Embryonic facial prominence (tissue), 1 donor: ENCODE data around the gene PLAC1.

Experiments used
- DNase-seq: peaks from one replicate; pipeline ENCODE4 v3.0.0-alpha.2; 2016; ENCODE audit errors: extremely low spot score

PLAC1 gene, protein sequence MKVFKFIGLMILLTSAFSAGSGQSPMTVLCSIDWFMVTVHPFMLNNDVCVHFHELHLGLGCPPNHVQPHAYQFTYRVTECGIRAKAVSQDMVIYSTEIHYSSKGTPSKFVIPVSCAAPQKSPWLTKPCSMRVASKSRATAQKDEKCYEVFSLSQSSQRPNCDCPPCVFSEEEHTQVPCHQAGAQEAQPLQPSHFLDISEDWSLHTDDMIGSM

DNA sequence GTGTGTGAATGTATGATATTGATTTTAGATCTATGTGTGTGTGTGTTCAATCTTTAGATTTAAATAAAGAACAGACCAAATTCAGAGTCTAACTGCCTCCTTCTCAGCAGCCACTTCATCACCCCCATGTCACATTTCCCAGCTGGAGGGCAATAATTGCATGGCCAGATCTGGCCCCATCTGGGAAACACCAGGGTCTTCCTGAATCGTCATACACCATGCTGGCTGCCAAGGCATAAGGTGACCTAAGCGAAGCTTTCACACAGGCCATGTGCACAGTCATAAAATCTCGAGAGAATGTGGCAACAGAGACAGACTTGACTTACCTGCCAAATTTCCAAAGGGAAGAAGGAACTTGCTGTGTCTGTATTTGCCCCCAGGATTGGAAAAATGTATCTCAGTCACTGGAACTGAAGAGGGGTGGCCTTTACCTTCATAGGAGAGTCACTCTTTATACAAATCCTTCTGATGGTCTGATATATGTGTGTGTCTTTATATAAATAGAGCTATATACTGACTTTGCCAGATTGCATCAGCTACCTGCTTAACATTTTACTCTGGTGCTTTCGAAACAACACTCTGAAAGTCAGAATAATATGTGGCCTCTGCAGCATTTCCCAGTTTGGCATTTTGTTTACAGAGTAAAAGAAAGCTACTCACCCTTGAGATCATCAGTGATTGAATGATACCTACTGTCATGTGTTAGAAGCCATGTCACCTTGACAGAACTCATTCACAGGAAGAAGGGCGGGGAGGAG is at the start of gene PLAC1:
TSS of gene PLAC1 (minus strand) at position 470 of the 758 bp plus-strand sequence. CDS start 91,789 bp downstream, outside the sequence.
- DNase-seq, result no peak

DNA sequence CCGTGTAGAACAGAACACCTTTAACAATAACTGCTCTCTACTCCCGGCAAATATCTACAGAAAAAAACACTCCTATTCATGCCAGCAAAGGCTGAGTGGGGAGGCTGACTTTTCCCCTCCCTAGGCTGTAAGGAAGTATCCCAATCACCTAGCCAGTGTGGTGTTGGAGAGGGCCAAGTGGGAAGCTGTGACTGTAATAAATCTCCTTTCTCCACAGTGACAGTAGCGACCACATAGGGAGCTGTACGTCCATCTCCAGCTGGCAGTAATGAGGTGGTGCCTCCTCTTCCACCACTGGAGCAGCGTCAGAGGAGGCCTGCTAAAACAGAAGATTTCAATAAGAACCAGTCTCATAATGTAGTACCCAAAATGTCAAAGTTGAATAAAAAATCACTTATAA is 47.9 kb upstream of the PLAC1 start:
- no peak for DNase-seq

DNA sequence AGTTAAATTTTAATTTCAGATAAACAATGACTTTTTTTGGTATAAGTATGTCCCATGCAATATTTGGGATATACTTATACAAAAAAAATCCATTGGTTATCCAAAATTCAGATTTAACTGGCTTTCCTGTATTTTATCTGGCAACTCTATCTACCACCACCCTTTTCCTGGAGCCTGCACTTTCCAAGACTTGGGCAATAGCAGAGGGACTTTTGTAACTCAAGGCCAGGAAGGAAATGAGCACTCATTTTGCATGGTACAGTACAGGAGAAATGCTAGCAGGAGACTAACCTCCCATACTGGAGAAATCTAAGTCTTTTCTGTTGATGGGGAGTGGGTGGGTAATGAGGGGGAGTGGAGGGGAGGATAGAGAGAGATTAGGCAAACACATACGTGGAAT is 37.7 kb upstream of the PLAC1 start:
- DNase-seq, result no peak

DNA sequence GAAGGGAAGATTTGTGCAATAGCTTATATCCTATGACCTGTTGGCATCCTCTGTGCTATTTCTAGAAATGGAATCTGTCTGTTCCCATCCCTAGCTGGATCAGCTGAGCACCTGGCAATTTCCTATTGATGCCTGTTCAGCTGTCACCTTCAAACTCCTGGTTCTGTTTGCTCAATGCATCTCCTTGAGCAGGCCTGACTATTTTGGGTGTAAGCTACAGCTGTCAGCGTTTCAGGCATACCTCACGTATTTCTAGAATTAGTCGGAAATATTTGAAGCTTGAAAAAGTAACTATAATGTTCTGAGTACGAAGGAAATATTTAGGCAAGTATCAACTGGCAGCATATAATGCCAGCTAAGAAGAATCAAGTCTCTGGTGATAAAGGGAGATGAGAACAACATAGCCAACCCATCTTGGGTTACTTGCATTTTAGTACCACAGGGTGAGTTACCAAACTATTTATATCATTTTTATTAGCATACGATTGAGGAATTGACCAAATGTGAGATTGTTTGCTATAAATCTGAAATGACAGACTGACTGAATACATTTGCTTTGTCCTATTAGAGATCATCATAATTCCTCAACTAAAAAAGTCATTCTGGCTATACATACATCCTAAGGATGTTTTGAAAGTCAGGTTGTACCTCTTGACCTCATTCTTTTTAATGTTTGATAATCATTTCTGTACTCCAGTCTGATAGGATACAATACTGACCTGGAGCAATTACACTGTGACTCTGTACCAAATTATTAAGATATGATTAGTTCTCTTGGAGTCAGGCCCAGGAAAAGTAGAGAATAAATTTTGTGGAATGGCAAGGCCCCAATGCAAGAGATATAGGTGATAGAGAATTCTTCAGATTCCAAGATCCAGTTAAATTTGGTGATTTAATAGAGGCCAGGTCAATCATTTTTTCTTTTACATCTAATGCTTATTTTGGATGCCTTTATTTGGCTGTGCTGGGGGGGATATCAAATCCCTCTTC is 36.4 kb upstream of the PLAC1 start:
- no peak for DNase-seq

DNA sequence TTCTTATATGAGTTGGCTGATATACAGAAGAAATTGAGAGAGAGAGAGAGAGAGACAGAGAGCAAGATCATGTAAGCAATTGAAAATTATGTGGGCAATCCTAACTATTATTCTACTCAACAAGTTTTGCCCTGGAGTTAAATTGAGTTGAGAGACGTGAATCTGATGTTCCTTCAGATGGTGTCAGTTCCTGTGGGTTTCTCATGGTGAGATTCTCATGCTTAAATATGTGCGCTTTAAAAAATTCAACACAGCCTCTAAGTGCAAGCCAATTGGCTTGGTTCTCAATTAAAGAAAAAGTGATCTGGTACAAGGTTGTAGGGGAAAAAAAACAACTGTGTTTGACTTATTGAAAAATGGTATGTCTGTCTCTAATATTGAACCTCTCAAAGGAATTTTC is 35.4 kb upstream of the PLAC1 start:
- DNase-seq, result no peak

DNA sequence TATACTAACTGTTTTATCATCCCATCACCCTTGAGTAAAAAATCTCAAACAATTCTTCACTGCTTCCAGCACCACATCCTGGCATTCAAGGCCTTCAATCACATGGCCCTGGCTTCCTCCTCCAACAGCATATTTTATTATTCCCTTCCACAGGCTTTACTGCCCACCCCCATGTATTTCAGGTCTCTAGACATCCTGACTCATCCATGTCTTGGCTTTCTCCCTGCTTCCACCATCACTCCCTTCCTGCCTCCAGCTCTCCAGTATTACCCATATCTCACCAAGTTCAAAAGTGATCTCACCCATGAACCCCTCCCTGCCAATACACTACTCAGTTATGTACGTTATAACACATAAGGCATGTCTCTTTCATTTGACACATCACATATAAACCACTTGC is 34.7 kb upstream of the PLAC1 start:
- no peak for DNase-seq

DNA sequence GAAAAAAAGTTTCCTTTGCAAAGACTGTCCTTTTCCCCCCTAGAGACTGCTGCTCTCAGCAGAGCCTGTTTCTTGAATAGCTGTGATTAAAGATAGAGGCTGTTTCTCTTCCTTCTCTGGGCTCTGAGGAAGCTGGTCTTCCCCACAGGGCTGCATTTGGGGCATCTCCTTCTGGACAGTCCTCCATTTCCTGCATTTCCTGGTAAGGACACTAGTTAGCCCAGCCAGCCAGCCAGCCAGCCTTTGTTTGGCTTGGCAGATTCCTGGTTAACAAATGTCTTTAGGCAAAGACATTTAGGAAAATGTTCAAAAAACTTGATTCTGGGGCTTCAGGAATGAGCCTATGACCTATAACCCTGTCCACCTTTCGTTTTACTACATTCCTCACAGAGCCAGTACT is 34.0 kb upstream of the PLAC1 start:
- DNase-seq, result no peak

DNA sequence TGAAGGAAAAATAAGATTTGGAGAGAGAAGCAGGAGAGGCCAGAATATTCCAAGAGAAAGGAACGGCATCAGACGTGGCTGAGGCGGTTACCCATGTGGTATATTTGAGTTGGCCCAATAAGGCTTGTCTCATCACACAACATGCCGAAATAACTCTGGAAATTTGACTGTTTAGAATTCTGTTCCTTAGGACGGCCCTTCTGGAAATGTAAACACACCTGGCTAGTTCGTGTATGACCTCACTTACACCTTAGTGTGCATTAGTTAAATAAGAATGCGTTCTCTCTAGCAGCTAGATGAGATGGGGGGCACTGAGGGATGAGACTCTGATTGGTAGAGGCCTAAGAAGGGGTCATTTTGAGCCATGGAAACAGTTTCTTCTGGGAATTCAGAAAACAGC is 33.2 kb upstream of the PLAC1 start:
- DNase-seq, result no peak

DNA sequence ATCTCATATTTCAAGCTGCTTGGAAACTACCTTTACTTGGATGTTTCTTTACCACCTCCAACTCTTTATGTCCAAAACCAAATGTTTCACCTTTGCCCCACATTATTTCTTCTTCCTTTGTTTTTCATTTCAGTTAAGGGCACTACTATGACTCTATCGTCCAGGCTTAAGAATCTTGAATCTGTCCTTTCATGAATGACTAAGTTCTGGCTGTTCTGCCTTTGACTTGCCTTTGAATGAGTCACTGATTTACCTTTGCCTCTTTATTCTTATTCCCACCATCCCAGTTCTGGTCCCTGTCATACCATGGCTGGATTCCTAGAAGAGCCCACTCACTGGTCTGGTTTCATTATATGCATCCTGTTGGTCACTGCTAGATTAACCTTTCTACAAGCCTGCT is 30.6 kb upstream of the PLAC1 start:
- DNase-seq, result no peak

DNA sequence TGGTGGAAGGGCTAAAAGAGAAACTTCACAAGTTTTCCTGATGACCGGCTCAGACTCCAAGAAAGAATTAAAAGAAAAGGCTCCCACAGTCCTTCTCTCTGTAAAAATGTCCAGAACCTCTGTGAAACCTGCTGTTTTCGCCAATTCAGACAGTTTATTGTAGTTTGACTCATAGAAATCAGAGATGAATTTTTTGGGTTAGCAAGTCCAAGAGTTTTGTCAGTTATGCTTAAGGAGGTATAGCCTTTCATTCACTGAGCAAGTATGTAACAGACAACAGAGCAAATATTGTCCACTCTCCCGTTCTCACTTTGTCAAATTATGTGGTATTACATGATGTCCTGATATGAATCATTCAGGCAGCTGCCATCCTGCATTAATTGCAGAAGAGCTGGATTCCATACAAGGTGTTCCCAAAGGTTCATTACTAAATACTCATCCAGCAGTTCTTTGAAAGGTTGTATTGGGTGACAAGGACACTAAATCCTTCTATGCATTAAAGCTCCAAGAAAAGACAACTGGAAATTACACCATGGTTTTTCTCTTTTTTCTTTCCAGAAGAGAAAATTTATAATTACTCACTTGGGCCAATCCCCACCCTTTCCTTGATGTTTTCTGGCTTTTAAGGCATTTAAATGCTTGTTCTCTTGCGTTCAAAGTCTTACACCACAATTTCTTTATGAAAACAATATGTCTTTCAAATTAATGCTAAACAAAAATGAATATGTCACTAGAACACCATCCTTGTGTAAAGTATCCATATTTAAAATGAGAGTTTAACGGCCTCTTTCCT is 30.0 kb upstream of the PLAC1 start:
- DNase-seq, result no peak

DNA sequence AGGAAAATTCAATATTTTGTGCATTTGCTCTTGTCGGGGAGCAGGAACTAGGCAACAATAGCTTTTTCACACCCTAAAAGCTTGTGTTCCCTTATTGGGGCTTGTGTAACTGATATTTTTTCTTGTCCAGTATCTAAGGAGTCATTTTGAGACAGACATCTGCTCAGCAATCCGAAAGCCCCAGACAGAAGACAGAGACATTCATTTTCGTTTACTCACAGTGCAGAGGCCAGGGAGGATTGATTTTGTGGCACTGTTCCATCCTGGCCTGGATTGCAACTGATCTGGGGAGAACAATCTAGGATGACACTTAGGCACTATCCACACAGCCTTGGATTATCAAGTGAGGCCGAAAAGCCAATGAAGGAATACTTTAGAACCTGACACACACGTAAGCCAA is 27.4 kb upstream of the PLAC1 start:
- no peak for DNase-seq

DNA sequence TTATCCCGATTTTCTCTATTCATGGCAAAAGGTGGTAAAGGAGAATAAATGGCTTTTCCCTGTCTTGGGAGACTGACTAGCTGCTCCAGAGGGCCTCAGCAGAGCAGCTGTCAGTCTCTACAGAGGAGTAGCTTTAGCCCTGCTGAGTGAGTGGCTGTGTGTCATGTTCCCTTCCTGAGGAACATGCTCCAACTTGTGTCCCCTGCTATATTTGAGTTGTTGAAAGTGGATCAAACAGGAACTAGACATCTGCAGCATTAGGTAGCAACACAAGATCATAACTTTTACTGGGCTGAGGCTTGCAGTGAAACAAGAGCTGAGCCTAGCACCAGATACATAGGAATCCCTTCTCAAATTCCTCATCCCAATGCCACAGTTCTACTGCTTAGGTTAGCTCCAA is 26.7 kb upstream of the PLAC1 start:
- DNase-seq, result no peak

DNA sequence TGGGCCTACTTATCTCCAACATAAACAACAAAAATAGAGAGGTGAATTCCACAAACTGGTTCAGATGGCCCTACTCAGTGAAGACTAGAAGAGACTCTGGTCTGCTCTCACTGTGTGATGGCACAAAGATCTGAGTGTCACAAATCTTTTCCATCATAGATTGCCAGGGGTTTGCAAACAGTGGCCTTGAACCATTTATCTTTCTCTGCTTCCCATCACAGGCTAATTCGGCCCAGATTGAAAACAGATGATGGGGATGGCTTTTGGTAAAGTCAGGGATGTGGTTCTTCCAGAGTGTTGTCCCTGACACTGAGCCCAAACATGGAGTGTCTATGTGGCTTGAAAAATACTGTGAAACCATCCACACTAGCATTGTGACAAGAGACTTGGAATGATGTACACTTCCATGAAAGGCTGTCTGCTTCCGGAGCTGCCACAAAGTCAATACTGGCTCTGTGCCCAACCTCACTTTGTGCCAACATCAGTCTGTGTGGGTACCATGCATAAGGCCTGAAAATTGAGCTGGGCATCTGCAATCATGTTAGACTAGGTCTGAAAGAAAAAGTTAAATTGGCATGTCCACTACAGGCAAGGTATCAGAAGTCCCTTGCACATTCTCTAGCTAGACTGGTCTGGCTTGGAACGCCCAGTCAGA is 25.2 kb upstream of the PLAC1 start:
- DNase-seq, result no peak

DNA sequence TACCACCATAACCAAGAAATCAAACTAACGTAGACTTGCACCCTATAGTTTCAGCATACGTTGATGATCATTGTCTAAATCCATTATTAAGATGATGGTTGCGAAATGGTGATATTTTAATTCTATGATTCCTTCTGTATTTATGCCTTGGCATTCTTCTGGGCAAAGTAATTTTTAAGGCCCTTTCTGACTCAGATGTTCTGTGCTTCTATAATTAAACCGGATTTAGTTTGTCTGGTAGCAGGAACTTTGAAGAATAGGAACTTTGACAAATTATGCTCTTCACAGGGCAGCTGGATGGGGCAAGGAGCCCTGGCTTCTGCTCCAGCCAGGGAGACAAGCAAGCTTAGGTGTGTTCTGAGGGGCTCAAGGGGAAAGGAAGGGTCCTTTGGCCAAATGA is 23.8 kb upstream of the PLAC1 start:
- DNase-seq, result no peak

DNA sequence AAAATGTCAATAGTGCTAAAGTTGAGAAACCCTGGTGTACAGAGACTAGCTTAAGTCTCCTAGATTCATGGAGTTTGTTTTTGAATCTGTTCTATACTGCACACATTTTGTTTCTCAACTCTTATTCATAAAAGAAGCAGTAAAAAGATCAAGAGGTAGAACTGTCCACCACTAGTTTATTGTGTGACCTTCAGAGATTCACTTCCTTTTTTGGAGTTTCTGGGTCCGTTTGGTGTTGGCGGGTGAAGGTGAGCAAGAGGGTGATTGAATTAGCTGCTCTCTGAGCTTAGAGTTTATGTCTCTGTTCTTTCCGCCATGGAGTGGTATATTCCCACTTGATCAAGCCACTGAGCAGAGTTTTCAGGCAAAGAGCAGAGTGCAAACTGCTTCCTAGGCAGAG is 21.4 kb upstream of the PLAC1 start:
- no peak for DNase-seq

DNA sequence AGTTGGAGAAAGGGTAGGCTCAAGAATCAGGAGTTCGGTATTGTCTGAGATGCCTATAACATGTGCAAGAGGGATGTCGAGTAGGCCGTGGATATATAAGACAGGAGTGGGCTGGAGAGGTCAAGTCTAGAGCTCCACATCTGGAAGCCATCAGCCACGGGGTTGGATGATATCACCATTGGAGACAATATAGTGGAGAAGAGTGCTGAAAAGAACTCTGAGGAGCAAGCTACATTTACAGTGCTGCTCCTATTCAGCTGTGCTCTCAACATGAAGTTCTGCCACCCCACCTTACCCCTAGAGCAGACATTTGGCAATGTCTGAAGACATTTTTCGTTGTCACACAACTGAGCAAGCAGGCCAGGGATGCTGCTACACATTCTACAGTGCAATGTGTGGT is 20.9 kb upstream of the PLAC1 start:
- no peak for DNase-seq

DNA sequence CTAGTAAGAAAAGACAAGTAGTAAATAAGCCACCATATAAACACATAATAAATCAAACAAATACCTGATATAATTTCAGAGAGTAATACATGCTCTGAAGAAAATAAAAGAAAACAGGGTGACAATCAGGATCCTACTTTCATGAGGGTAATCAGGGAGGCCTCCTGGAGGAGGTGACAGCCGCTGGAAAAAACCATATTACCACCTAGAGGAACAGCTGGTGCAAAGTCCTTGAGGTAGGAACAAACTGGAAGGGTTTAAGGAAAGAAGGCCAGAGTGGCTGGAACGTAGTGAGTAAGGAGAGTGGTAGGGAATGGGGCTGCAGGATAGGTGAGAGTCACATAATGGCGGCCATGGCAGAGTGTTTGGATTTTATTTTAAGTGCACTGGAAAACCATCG is 19.1 kb upstream of the PLAC1 start:
- no peak for DNase-seq

DNA sequence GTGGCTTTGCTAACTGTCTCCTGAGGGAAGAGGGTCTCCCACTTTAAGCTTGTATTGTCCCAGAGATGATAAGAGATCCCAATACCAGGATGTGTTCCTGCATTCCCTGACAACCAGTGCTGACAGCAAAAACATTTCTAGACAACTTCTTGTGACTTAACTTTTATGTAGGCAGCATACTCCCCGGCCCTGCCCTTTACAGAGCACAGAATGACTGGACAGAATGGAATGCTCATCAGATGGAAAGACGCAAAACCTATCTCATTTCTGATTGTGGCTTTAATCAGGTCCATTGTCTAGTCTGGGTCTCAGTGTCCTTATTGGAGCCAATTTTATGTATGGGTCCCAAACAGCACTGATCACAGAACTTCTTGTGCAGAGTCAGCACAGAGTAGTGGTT is 18.2 kb upstream of the PLAC1 start:
- DNase-seq, result no peak

DNA sequence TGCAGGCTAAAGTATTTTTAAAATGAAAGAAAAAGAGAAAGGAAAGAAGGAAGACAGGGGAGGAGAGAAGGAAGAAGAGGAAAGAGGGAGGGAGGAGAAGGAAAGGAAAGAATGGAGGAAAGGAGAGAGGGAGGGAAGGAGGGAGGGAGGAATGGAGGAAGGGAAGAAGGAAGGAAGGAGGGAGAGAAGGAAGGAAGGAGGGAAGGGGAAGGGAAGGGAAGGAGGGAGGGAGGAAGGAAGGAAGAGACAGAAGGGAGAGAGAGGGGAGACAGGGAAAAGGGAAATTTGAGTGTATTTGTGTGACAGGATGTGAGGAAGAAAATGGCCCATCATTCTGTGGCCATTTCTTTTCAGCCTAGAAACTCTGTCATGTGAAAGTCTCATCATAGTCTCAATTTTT is 14.9 kb upstream of the PLAC1 start:
- no peak for DNase-seq

DNA sequence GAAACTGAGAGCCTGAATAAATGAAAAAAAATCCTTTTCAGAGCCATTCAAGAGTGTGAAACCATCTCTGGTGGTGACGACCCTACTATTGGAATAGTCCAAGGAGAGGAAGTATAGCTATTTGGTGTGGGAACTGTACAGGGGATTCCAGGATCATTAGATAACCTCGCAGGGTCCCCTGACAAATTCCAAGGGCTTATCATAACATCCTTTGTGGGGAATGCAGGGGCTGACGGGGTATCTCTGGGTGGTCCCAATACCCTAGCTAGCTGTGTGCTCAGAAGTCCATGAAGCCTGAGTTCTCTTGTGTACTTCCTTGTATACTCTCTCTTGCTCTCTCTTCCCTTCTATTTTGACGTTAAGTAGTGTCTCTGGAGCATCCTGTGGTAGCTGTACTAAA is 13.8 kb upstream of the PLAC1 start:
- no peak for DNase-seq

DNA sequence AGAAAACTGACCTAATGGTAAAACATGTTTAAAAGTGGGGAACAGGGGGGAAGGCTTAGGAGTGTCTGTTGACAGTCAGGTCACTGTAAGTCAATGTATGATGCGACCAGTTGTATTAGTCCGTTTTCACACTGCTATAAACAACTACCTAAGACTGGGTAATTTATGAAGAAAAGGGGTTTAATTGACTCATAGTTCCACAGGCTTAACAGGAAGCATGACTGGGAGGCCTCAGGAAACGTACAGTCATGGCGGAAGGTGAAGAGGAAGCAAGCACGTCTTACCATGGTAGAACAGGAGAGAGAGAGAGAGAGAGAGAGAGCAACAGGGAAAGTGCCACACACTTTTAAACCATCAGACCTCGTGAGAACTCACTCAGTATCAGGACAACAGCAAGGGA is 13.0 kb upstream of the PLAC1 start:
- DNase-seq, result no peak
